PC-9 (cell line): ENCODE data around the gene SLC24A4. TPM values are rescaled to one million over a fixed set of nuclear protein-coding genes. Genes with fewer than 3 reads are reported as not detected.

Experiments
- BruUV-seq: library from RNA; stranded (reverse); fragments of 400-500 nt; replicated peaks from 2 replicates; lab custom pipeline; 2021; lab: Mats Ljungman, UMichigan
- CTCF ChIA-PET: fragments of 300-600 bp; sonication (Branson Sonifier 250); formaldehyde crosslinking; loops from one replicate; lab custom pipeline; 2022; ENCODE audit warnings: antibody characterized with exemption; lab: Charles Lee
- POLR2A ChIA-PET: fragments of 300-600 bp; sonication (Branson Sonifier 250); formaldehyde crosslinking; loops from one replicate; lab custom pipeline; 2022; ENCODE audit warnings: antibody characterized with exemption; ENCODE audit not compliant: unreplicated experiment; lab: Charles Lee
- DNase-seq, 2 experiments: peaks; one replicate each; pipeline versions ENCODE4 v3.0.0 to v3.0.0-alpha.2; 2015 to 2022; ENCODE audit warnings: mixed read lengths in 1 of 2
- H2AFZ ChIP-seq: fragments of 200-600 bp; sonication (generic); 2 replicates; pipeline ENCODE4 v1.8.1; 2017; ENCODE audit warnings: antibody characterized with exemption
- H3F3A ChIP-seq: fragments of 200-600 bp; sonication (generic); 2 replicates; pipeline ENCODE4 v1.8.1; 2017; ENCODE audit warnings: antibody characterized with exemption, mild to moderate bottlenecking, low read depth; ENCODE audit not compliant: insufficient read depth
- H3K27ac ChIP-seq: fragments of 200-600 bp; sonication (generic); 2 replicates; pipeline ENCODE4 v1.6.1; 2016; ENCODE audit warnings: mixed run types
- H3K27me3 ChIP-seq: fragments of 200-600 bp; sonication (generic); 2 replicates; pipeline ENCODE4 v1.6.1; 2016; ENCODE audit warnings: low read depth, mixed run types; ENCODE audit not compliant: insufficient read depth
- H3K36me3 ChIP-seq: fragments of 200-600 bp; sonication (generic); 2 replicates; pipeline ENCODE4 v1.6.1; 2016; ENCODE audit warnings: low read depth, mixed run types
- H3K4me1 ChIP-seq: fragments of 200-600 bp; sonication (generic); replicated peaks from 2 replicates; pipeline ENCODE4 v1.6.1; 2016; ENCODE audit warnings: mixed run types; ENCODE audit not compliant: insufficient read depth
- H3K4me2 ChIP-seq: fragments of 200-600 bp; sonication (generic); 2 replicates; pipeline ENCODE4 v1.6.1; 2017; ENCODE audit warnings: mixed run types
- H3K4me3 ChIP-seq: fragments of 200-600 bp; sonication (generic); 2 replicates; pipeline ENCODE4 v1.6.1; 2016; ENCODE audit warnings: mixed run types
- H3K79me2 ChIP-seq: fragments of 200-600 bp; sonication (generic); 2 replicates; pipeline ENCODE4 v1.6.1; 2017; ENCODE audit warnings: low read depth, mixed run types
- H3K9me2 ChIP-seq: fragments of 200-600 bp; sonication (generic); 2 replicates; pipeline ENCODE4 v1.8.1; 2017; ENCODE audit warnings: mild to moderate bottlenecking; ENCODE audit not compliant: insufficient read depth
- H3K9me3 ChIP-seq: fragments of 200-600 bp; sonication (generic); 2 replicates; pipeline ENCODE4 v1.8.1; 2016; ENCODE audit warnings: low read depth; ENCODE audit not compliant: insufficient read depth
- H4K20me1 ChIP-seq: fragments of 200-600 bp; sonication (generic); 2 replicates; pipeline ENCODE4 v1.8.1; 2017; ENCODE audit not compliant: insufficient read depth
- EZH2 ChIP-seq: fragments of 200-600 bp; sonication (generic); IDR thresholded peaks from 2 replicates; pipeline ENCODE4 v1.8.0; 2017; ENCODE audit warnings: antibody characterized with exemption, low read depth
- intact Hi-C: fragments of 100-400 bp; cut with micrococcal nuclease; formaldehyde crosslinking; loops from one replicate; pipeline ENCODE4 v1.10.0; 2022; ENCODE audit not compliant: unreplicated experiment
- total RNA-seq: library from RNA; stranded (reverse); gene quantifications from 2 replicates; pipeline ENCODE4 v1.2.3, GENCODE V29; 2021
- TF ChIP-seq, protein P1 (sequence below): fragments of 200-600 bp; sonication (generic); conservative IDR thresholded peaks from 2 replicates; pipeline ENCODE4 v1.6.1; 2017; ENCODE audit warnings: mixed run types, antibody characterized with exemption, mild to moderate bottlenecking, moderate library complexity

Gene SLC24A4
- total RNA-seq, 1 experiment from 2014 or later = not detected

DNA sequence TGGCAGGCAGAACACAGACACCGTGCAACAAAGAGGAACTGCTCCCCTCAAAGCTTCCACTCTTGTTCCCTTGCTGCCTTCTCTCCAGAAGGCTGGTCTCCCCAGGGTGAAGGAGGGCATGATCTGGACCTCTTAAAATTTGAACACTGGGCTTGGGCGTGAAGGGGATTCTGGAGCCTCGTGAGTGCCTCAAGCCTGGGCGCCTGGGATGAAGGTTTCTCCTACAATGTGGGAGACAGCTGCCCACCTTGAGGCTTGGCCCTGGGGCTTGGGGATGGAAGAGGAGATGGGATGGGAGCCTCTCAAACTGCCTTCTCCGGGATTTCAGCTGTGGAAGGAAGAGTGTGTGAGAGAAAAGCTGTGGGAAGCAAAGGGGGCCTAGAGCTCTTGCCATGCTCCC, 182.9 kb downstream of the SLC24A4 start:
- Histone ChIP-seq H3K27ac (no peak overlapping the region), H3K27me3 (no peaks in the 10 kb centered on the region), H3K4me1 (peaks cover 72% of the 10 kb centered on the region), H3K9me3 (no peaks in the 10 kb centered on the region), H4K20me1 (no peaks in the 10 kb centered on the region), H3K36me3 (no peaks in the 10 kb centered on the region), H3K4me2 (no peak overlapping the region), H3F3A (peaks cover 48% of the 10 kb centered on the region), H3K9me2 (no peaks in the 10 kb centered on the region), H3K4me3 (no peak overlapping the region), H2AFZ (no peak overlapping the region), H3K79me2 (no peaks in the 10 kb centered on the region)
- ChIA-PET CTCF (no interaction called here), POLR2A (no interaction called here)
- DNase-seq = no peak
- no peak for TF ChIP-seq EZH2
- intact Hi-C loops = loop anchor here (2.0 kb wide), 2 partner anchors 139 to 175 kb away; no protein-coding TSS in a partner anchor
- BruUV-seq = no TSS peak

DNA sequence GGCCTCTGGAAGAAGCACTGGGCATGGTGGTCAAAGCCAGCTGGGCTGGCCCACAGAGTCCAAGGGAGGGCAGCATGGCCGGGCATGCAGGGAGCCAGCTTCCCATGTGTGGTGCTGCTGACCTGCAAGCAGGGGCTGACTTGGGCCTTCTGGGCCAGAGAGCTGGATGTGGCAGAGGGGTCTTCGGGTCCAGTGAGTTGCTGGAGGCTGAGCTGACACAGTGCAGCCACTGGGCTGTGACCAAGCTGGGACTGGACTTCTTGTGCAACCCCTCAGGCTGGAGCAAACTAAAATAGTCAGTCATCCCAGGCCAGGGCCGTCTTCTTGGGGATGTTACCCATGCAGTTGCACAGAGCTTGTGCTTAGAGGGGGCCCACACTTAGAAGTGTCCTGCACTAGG, 183.3 kb downstream of the SLC24A4 start:
- H3K4me3 ChIP-seq = no peak overlapping the region
- no peaks in the 10 kb centered on the region for H3K27me3 ChIP-seq
- ChIA-PET CTCF (no interaction called here), POLR2A (no interaction called here)
- intact Hi-C loops = no loop called here
- H3K4me1 ChIP-seq = peaks cover 76% of the 10 kb centered on the region
- no peak overlapping the region for H3K27ac ChIP-seq
- no peaks in the 10 kb centered on the region for H3K9me2 ChIP-seq
- H3F3A ChIP-seq = peaks cover 52% of the 10 kb centered on the region
- no TSS peak for BruUV-seq
- H3K4me2 ChIP-seq = no peak overlapping the region; the same call in 1 of the 2 replicates
- H3K9me3 ChIP-seq = no peaks in the 10 kb centered on the region
- TF ChIP-seq, protein P1, sequence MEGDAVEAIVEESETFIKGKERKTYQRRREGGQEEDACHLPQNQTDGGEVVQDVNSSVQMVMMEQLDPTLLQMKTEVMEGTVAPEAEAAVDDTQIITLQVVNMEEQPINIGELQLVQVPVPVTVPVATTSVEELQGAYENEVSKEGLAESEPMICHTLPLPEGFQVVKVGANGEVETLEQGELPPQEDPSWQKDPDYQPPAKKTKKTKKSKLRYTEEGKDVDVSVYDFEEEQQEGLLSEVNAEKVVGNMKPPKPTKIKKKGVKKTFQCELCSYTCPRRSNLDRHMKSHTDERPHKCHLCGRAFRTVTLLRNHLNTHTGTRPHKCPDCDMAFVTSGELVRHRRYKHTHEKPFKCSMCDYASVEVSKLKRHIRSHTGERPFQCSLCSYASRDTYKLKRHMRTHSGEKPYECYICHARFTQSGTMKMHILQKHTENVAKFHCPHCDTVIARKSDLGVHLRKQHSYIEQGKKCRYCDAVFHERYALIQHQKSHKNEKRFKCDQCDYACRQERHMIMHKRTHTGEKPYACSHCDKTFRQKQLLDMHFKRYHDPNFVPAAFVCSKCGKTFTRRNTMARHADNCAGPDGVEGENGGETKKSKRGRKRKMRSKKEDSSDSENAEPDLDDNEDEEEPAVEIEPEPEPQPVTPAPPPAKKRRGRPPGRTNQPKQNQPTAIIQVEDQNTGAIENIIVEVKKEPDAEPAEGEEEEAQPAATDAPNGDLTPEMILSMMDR = no peak
- TF ChIP-seq EZH2 = no peak
- H2AFZ ChIP-seq = no peak overlapping the region
- no peaks in the 10 kb centered on the region for H3K36me3 ChIP-seq
- H3K79me2 ChIP-seq = no peaks in the 10 kb centered on the region
- H4K20me1 ChIP-seq = no peaks in the 10 kb centered on the region
- DNase-seq = no peak

DNA sequence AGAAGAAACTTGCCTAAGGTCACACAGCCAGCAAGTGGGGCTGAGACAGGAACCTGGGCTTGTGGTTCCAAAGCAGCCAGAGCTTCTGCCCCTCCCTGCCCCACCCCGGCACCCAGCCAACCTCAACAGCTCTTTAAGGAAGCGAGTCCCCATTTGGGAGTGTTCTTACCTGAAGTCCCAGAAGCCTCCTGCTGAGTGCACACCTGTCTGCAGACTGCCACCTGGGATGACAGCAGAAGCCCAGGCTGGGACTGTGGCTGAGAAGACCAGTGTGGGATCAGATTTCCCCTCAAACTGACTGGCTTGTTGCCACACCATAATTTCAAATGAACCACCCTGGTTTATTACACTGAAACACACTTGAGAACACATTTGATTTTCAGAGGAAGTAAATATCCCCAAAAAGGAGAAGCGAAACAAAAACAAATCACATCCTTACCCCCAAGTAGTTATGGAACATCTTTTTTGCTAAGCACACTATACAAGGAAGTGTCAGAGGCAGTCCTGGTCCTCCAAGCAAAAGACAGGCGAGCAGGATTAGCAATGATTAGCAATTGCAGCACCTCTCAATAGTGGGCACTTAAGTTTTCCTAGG, 184.3 kb downstream of the SLC24A4 start:
- Histone ChIP-seq H3K9me3 (no peaks in the 10 kb centered on the region), H2AFZ (no peak overlapping the region), H4K20me1 (no peaks in the 10 kb centered on the region), H3K9me2 (no peaks in the 10 kb centered on the region), H3K4me3 (no peak overlapping the region), H3K27me3 (no peaks in the 10 kb centered on the region), H3K36me3 (no peaks in the 10 kb centered on the region), H3K4me1 (peaks cover 77% of the 10 kb centered on the region), H3F3A (peaks cover 54% of the 10 kb centered on the region), H3K4me2 (peak overlapping the region; percentile 33), H3K79me2 (peaks cover under 1% of the 10 kb centered on the region; the same call in 1 of the 2 replicates), H3K27ac (peak overlapping the region; percentile 33)
- intact Hi-C loops = no loop called here
- peak; percentile 72 to 93 for DNase-seq
- no TSS peak for BruUV-seq
- ChIA-PET POLR2A (no interaction called here), CTCF (interaction anchor here (0.6 kb wide), 1 partner anchor 401 kb away, joined by 3 read pairs; the partner anchor contains the start of gene ATXN3)
- TF ChIP-seq, protein P1 = no peak
- TF ChIP-seq EZH2 = no peak
